ENCODE data around the gene TTC32.

The TTC32 gene

DNA sequence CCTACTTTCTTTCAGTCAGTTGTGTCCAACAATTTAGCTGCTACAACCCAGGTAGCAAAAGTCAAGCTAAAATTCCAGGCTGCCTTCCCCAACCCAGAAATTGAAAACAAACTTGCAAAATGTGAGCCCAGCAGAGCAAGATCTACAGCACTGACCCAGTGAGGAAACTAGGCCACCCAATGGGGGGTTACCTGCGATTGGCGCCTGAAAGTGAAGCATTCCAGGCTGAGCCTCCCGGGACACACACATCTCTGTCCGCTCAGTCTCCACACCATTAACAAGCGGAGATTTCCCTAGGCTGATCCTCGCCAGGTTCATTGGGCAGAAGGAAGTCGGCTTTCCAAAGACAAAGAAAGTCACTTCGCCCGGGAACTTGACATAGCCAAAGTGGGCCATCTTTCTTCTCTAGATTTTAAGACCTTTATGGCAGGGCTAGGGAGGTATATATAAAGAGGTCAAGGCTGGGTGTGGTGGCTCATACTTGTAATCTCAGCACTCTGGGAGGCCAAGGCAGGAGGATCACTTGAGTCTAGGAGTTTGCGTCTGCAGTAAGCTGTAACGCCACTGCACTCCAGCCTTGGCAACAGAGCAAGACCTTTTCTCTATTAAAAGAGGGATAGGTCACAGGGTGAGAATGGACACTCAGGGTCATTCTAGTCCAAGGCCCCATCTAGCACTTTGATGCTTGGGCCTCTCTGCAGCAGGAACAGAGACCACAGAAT lies 53.6 kb downstream of the TTC32 start:
- no peak for DNase-seq

GRCh38 chr2:19847486-19847885 lies 54.3 kb downstream of the TTC32 start:
- DNase-seq: no peak

Measured in NCI-H524 (cell line).